ENCODE measurements around the gene RIMBP2.

Gene RIMBP2

GRCh38 chr12:130504110-130504839, 211.8 kb downstream of the RIMBP2 start:
- no peak overlapping the region for H3K27ac ChIP-seq (ENCODE audit: insufficient read depth, low read depth, low read length, poor library complexity, severe bottlenecking)

DNA sequence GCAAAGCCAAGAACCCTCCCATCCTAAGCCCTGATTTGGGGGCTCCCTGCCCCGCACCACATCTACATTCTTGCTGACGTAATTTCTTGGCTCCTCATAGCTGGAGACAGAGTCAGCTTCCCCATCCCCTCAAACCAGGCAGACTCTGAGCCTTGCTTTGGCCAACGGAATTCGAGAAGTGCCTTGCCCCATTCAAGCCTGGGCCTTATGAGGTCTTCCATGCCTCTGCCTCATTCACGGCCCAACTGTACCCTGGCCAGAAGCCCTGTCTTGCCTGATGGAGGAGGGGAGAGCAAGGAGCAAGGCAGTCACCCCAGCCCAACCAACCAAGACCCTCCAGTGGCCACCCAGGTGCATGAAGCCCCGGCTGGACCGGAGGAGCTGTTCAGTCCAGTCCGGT, 214.3 kb downstream of the RIMBP2 start:
- Histone ChIP-seq H3K27ac (ENCODE audit: insufficient read depth, low read depth, low read length, poor library complexity, severe bottlenecking) (no peak overlapping the region), H3K4me1 (ENCODE audit: control insufficient read depth, insufficient read depth, low read length) (peaks cover 13% of the 10 kb centered on the region), H3K36me3 (ENCODE audit: control insufficient read depth, insufficient read depth, low read length) (no peaks in the 10 kb centered on the region), H3K27me3 (ENCODE audit: control insufficient read depth, insufficient read depth, low read length, poor library complexity, severe bottlenecking) (no peaks in the 10 kb centered on the region), H3K4me3 (ENCODE audit: insufficient read depth, low read depth, low read length) (no peak overlapping the region), H3K9me3 (ENCODE audit: control insufficient read depth, low read length) (no peaks in the 10 kb centered on the region)
- 94 to 96% methylated on average over 8 of the region's 8 CpGs for WGBS, 2 experiments

More at GRCh38 chr12:130504110-130504839, 211.8 kb downstream of the RIMBP2 start:
- Histone ChIP-seq H3K4me1 (ENCODE audit: control insufficient read depth, insufficient read depth, low read length) (peaks cover 13% of the 10 kb centered on the region), H3K4me3 (ENCODE audit: insufficient read depth, low read depth, low read length) (no peak overlapping the region), H3K9me3 (ENCODE audit: control insufficient read depth, low read length) (no peaks in the 10 kb centered on the region), H3K36me3 (ENCODE audit: control insufficient read depth, insufficient read depth, low read length) (no peaks in the 10 kb centered on the region), H3K27me3 (ENCODE audit: control insufficient read depth, insufficient read depth, low read length, poor library complexity, severe bottlenecking) (no peaks in the 10 kb centered on the region)
- WGBS, 2 experiments, result 78 to 80% methylated on average over 17 to 18 of the region's 18 CpGs

- Histone ChIP-seq H3K27ac (ENCODE audit: insufficient read depth, low read depth, low read length, poor library complexity, severe bottlenecking) (no peak overlapping the region), H3K36me3 (ENCODE audit: control insufficient read depth, insufficient read depth, low read length) (no peaks in the 10 kb centered on the region), H3K4me1 (ENCODE audit: control insufficient read depth, insufficient read depth, low read length) (peaks cover 13% of the 10 kb centered on the region), H3K27me3 (ENCODE audit: control insufficient read depth, insufficient read depth, low read length, poor library complexity, severe bottlenecking) (no peaks in the 10 kb centered on the region), H3K4me3 (ENCODE audit: insufficient read depth, low read depth, low read length) (no peak overlapping the region), H3K9me3 (ENCODE audit: control insufficient read depth, low read length) (no peaks in the 10 kb centered on the region)
- 84 to 85% methylated on average over 16 of the region's 16 CpGs for WGBS, 2 experiments
Measured at GRCh38 chr12:130500835-130501330, 215.2 kb downstream of the RIMBP2 start.

DNA sequence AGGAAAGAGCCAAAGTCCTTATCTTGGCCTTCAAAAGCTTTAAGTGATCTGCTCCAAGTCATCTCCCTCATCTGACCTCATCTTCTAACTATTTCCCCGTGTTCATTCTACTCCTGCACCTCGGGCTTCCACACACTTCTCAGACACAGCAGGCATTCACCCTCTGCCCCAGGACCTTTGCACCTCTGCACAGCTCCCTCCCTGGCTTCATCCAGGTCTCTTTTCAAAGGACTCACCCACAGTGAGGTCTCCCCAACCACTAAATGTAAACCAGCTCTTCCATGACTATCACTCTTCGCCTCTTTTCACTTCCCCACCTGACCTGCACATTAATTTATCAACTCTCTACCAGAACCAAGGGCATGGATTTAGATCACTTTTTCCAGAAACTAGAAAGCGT, 216.6 kb downstream of the RIMBP2 start:
- Histone ChIP-seq H3K27ac (ENCODE audit: insufficient read depth, low read depth, low read length, poor library complexity, severe bottlenecking) (no peak overlapping the region), H3K36me3 (ENCODE audit: control insufficient read depth, insufficient read depth, low read length) (no peaks in the 10 kb centered on the region), H3K4me1 (ENCODE audit: control insufficient read depth, insufficient read depth, low read length) (peaks cover 8% of the 10 kb centered on the region), H3K27me3 (ENCODE audit: control insufficient read depth, insufficient read depth, low read length, poor library complexity, severe bottlenecking) (no peaks in the 10 kb centered on the region), H3K4me3 (ENCODE audit: insufficient read depth, low read depth, low read length) (no peak overlapping the region), H3K9me3 (ENCODE audit: control insufficient read depth, low read length) (no peaks in the 10 kb centered on the region)
- 93% methylated on average over 4 of the region's 4 CpGs for WGBS, 2 experiments

DNA sequence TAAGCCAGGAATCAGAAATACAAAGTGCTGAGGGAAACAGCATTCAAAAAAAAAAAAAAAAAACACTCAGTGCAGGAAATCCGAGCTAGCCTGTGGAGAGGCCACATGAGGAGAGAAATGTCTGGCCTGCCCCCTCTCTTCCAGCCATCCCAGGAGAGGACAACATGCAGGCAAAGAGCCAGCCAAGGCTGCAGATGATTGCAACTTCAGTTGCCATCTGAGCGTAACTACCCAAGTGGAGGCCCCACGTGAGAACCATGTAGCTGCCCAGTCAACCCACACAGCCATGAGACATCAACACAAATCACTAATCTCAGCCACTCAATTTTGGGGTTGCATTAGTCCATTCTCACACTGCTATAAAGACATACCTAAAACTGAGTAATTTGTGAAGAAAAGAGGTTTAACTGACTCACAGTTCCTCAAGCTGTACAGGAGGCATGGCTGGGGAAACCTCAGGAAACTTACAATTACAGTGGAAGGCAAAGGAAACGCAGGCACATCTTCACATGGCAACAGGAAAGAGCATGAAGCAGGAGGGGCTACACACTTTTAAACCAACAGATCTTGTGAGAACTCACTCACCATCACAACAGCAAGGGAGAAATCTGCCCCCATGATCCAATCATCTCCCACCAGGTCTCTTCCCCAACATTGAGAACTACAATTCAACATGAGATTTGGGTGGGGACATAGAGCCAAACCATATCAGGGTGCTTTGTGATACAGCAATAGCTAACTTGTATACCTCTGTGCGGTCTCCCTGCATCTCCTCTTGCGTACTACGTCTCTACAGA, 217.3 kb downstream of the RIMBP2 start:
- Histone ChIP-seq H3K36me3 (ENCODE audit: control insufficient read depth, insufficient read depth, low read length) (no peaks in the 10 kb centered on the region), H3K27ac (ENCODE audit: insufficient read depth, low read depth, low read length, poor library complexity, severe bottlenecking) (no peak overlapping the region), H3K9me3 (ENCODE audit: control insufficient read depth, low read length) (no peaks in the 10 kb centered on the region), H3K4me1 (ENCODE audit: control insufficient read depth, insufficient read depth, low read length) (peaks cover 1% of the 10 kb centered on the region), H3K27me3 (ENCODE audit: control insufficient read depth, insufficient read depth, low read length, poor library complexity, severe bottlenecking) (no peaks in the 10 kb centered on the region), H3K4me3 (ENCODE audit: insufficient read depth, low read depth, low read length) (no peak overlapping the region)
- WGBS, 2 experiments, result 90 to 92% methylated on average over 7 of the region's 7 CpGs

DNA sequence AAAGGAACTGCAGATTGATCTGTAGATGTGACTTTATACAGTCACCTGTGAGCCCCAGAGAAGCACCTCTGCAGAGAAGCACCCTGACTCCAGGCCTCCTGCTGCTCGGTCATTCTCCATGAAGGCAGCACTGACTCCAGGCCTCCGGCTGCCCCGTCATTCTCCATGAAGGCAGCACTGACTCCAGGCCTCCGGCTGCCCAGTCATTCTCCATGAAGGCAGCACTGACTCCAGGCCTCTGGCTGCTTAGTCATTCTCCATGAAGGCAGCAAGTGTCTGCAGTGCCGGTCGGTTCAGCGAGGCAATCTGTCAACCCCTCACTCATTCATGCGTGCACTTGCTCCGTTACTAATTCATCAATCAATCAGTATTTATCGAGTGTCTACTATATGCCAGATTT, 218.1 kb downstream of the RIMBP2 start:
- WGBS, 2 experiments, result 87 to 88% methylated on average over 10 of the region's 10 CpGs

GRCh38 chr12:130497321-130497720, 218.8 kb downstream of the RIMBP2 start:
- Histone ChIP-seq H3K4me1 (ENCODE audit: control insufficient read depth, insufficient read depth, low read length) (peaks cover 3% of the 10 kb centered on the region), H3K4me3 (ENCODE audit: insufficient read depth, low read depth, low read length) (no peak overlapping the region), H3K36me3 (ENCODE audit: control insufficient read depth, insufficient read depth, low read length) (no peaks in the 10 kb centered on the region), H3K27me3 (ENCODE audit: control insufficient read depth, insufficient read depth, low read length, poor library complexity, severe bottlenecking) (no peaks in the 10 kb centered on the region), H3K9me3 (ENCODE audit: control insufficient read depth, low read length) (no peaks in the 10 kb centered on the region), H3K27ac (ENCODE audit: insufficient read depth, low read depth, low read length, poor library complexity, severe bottlenecking) (no peak overlapping the region)
- WGBS, 2 experiments, result 93 to 96% methylated on average over 12 of the region's 12 CpGs

More for the DNA sequence above, 218.1 kb downstream of the RIMBP2 start:
- no peaks in the 10 kb centered on the region for H3K4me1 ChIP-seq (ENCODE audit: control insufficient read depth, insufficient read depth, low read length)
- H3K9me3 ChIP-seq (ENCODE audit: control insufficient read depth, low read length), result no peaks in the 10 kb centered on the region
- no peaks in the 10 kb centered on the region for H3K27me3 ChIP-seq (ENCODE audit: control insufficient read depth, insufficient read depth, low read length, poor library complexity, severe bottlenecking)
- H3K4me3 ChIP-seq (ENCODE audit: insufficient read depth, low read depth, low read length), result no peak overlapping the region
- no peaks in the 10 kb centered on the region for H3K36me3 ChIP-seq (ENCODE audit: control insufficient read depth, insufficient read depth, low read length)
- no peak overlapping the region for H3K27ac ChIP-seq (ENCODE audit: insufficient read depth, low read depth, low read length, poor library complexity, severe bottlenecking)

DNA sequence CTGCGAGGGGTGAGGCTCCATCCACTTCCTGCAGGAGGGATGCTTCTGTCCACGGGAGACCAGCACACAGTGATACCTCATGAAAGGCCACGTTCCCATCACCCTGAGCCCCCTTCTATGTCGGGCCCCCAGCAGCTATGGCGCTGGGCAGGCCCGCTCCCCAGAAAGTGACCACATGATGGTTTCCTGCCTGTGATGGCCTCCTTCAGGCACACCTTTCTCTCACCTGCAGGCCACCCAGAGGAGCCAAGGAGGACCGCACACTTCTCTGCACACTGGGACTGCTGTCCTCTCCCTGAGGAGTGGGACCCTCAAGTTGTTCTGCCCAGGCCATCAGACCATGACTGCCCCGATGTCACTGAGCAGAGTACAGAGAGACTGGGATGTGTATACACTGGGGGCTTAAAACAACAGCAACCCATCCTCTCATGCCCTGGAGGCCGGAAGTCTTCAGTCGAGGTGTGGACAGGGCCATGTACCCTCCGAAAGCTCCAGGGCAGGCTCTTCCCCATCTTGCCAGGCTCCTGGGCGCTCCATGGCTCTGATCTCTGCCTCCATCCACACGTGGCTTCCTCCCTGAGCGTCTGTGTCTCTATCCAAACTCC, 219.5 kb downstream of the RIMBP2 start:
- Histone ChIP-seq H3K4me3 (ENCODE audit: insufficient read depth, low read depth, low read length) (no peak overlapping the region), H3K27me3 (ENCODE audit: control insufficient read depth, insufficient read depth, low read length, poor library complexity, severe bottlenecking) (no peaks in the 10 kb centered on the region), H3K27ac (ENCODE audit: insufficient read depth, low read depth, low read length, poor library complexity, severe bottlenecking) (no peak overlapping the region), H3K4me1 (ENCODE audit: control insufficient read depth, insufficient read depth, low read length) (peaks cover 6% of the 10 kb centered on the region), H3K9me3 (ENCODE audit: control insufficient read depth, low read length) (no peaks in the 10 kb centered on the region), H3K36me3 (ENCODE audit: control insufficient read depth, insufficient read depth, low read length) (no peaks in the 10 kb centered on the region)
- 86 to 87% methylated on average over 14 of the region's 14 CpGs for WGBS, 2 experiments

GRCh38 chr12:130495156-130495555, 220.9 kb downstream of the RIMBP2 start:
- Histone ChIP-seq H3K9me3 (ENCODE audit: control insufficient read depth, low read length) (no peaks in the 10 kb centered on the region), H3K27ac (ENCODE audit: insufficient read depth, low read depth, low read length, poor library complexity, severe bottlenecking) (no peak overlapping the region), H3K36me3 (ENCODE audit: control insufficient read depth, insufficient read depth, low read length) (no peaks in the 10 kb centered on the region), H3K4me3 (ENCODE audit: insufficient read depth, low read depth, low read length) (no peak overlapping the region), H3K4me1 (ENCODE audit: control insufficient read depth, insufficient read depth, low read length) (peaks cover 6% of the 10 kb centered on the region), H3K27me3 (ENCODE audit: control insufficient read depth, insufficient read depth, low read length, poor library complexity, severe bottlenecking) (no peaks in the 10 kb centered on the region)
- 88 to 93% methylated on average over 8 of the region's 8 CpGs for WGBS, 2 experiments

DNA sequence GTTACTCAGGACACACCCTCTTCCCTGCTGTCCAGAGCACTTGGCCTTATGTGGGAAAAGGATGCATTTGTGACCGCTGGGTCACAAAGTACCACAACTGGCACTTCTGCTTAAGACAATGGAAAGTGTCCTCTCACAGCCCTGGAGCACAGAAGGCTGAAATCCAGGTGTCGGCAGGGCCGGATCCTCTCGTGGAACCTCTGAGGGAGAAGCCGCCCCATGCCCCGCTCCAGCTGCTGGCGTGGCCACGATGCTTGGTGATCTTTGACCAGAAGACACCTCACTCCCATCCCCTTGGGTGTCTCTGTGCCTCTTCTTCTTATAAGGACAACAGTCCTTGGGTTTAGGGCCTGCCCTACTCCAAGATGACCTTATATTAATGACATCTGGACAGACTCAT, 221.4 kb downstream of the RIMBP2 start:
- H3K4me3 ChIP-seq (ENCODE audit: insufficient read depth, low read depth, low read length), result no peak overlapping the region
- no peaks in the 10 kb centered on the region for H3K36me3 ChIP-seq (ENCODE audit: control insufficient read depth, insufficient read depth, low read length)
- H3K27ac ChIP-seq (ENCODE audit: insufficient read depth, low read depth, low read length, poor library complexity, severe bottlenecking), result no peak overlapping the region
- no peaks in the 10 kb centered on the region for H3K9me3 ChIP-seq (ENCODE audit: control insufficient read depth, low read length)
- WGBS, 2 experiments, result 95% methylated on average over 8 of the region's 8 CpGs
- peaks cover 6% of the 10 kb centered on the region for H3K4me1 ChIP-seq (ENCODE audit: control insufficient read depth, insufficient read depth, low read length)
- H3K27me3 ChIP-seq (ENCODE audit: control insufficient read depth, insufficient read depth, low read length, poor library complexity, severe bottlenecking), result no peaks in the 10 kb centered on the region

All from ectodermal cell (in vitro differentiated cells).